AG04449 (cell line): ENCODE measurements around the gene ZNF536.
"Not testable (repeated sequence)": the region's sequence is repeated elsewhere in the genome, so short reads cannot be mapped to it uniquely, and the experiment has no call there.

ENCODE experiments used
- CTCF ChIA-PET: fragments of 350-600 bp; formaldehyde crosslinking; extraction: SDS; loops from one replicate; lab custom pipeline; 2021; ENCODE audit warnings: antibody characterized with exemption; lab: Yijun Ruan, JAX
- POLR2A ChIA-PET: fragments of 400-600, 350-600 bp; formaldehyde crosslinking; extraction: SDS; loops from one replicate; lab custom pipeline; 2020; ENCODE audit warnings: antibody characterized with exemption, inconsistent platforms; lab: Yijun Ruan, JAX
- DNase-seq: peaks from one replicate; pipeline ENCODE4 v3.0.0-alpha.2; 2010; ENCODE audit warnings: low read depth, low spot score
- H3K4me3 ChIP-seq: 2 replicates; pipeline ENCODE4 v1.5.1; 2011; ENCODE audit warnings: low read depth, mild to moderate bottlenecking, control low read depth, low read length
- TF ChIP-seq, protein P1 (sequence below): IDR thresholded peaks from one replicate; pipeline ENCODE4 v1.5.1; 2011; ENCODE audit warnings: mild to moderate bottlenecking, moderate library complexity, low read length, control low read depth, inconsistent platforms; ENCODE audit not compliant: insufficient read depth; ENCODE audit errors: missing control alignments

ZNF536 gene

DNA sequence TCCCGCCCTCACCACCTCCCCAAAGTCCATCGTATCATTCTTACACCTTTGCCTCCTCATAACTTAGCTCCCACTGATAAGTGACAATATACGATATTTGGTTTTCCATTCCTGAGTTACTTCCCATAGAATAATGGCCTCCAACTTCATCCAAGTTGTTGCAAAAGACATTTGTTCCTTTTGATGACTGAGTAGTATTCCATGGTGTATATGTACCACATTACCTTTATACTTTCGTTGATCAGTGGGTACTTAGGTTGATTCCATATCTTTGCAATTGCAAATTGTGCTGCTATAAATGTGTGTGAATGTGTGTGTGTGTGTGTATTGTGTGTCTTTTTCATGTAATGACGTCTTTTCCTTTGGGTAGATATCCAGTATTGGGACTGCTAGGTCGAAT, 109.6 kb downstream of the ZNF536 start:
- no peak for DNase-seq
- POLR2A ChIA-PET = no interaction called here
- TF ChIP-seq, protein P1, sequence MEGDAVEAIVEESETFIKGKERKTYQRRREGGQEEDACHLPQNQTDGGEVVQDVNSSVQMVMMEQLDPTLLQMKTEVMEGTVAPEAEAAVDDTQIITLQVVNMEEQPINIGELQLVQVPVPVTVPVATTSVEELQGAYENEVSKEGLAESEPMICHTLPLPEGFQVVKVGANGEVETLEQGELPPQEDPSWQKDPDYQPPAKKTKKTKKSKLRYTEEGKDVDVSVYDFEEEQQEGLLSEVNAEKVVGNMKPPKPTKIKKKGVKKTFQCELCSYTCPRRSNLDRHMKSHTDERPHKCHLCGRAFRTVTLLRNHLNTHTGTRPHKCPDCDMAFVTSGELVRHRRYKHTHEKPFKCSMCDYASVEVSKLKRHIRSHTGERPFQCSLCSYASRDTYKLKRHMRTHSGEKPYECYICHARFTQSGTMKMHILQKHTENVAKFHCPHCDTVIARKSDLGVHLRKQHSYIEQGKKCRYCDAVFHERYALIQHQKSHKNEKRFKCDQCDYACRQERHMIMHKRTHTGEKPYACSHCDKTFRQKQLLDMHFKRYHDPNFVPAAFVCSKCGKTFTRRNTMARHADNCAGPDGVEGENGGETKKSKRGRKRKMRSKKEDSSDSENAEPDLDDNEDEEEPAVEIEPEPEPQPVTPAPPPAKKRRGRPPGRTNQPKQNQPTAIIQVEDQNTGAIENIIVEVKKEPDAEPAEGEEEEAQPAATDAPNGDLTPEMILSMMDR = no peak
- CTCF ChIA-PET = no interaction called here
- no peak overlapping the region for H3K4me3 ChIP-seq

- ChIA-PET CTCF (no interaction called here), POLR2A (no interaction called here)
- no peak for DNase-seq
- TF ChIP-seq, protein P1 = no peak
- no peak overlapping the region for H3K4me3 ChIP-seq
These were observed 110.8 kb downstream of the ZNF536 start for GRCh38 chr19:30482956-30483355.

GRCh38 chr19:30486250-30486649, 114.1 kb downstream of the ZNF536 start:
- CTCF ChIA-PET, H3K4me3 ChIP-seq, POLR2A ChIA-PET, DNase-seq: not testable (repeated sequence)

DNA sequence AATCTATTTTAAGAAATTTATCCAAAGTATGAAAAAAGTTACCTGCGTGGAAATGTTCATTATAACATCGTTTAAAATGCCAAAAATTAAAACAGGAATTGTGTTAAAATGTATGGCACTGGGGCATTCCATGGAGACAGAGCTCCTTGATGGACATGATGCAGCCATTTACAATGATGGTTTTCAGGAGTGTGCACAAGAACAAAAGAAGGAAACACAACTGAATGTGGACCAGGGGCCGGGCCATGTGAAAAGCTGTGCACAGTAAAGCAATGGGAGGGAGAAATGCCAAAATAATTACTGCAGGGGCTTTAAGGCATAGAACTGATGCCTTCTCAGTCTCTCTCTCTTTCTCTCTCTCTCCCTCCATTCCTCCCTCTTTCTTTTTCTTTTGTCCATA, 115.0 kb downstream of the ZNF536 start:
- ChIA-PET POLR2A (no interaction called here), CTCF (no interaction called here)
- no peak for DNase-seq
- no peak overlapping the region for H3K4me3 ChIP-seq
- TF ChIP-seq, protein P1 = no peak

DNA sequence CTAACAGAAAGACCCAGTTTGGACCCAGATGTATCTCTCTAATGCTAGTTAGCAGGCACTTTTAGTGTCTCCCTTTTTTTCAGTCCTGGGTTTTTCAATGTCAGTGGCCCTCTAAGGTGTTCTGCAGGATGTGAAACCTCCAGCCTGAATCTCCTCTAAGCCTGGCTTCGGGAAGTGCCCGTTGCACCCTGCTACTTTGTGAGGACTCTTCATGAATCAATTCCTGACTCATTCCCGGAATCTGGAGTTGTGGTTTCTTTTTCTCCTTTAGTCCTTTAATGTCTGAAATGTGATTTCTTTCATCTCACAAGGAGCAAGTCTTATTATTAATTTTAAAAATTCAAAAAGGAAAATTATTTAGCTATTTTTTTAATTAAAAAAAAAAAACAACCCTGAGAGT, 116.0 kb downstream of the ZNF536 start:
- ChIA-PET POLR2A (no interaction called here), CTCF (no interaction called here)
- no peak for DNase-seq
- H3K4me3 ChIP-seq = no peak overlapping the region
- TF ChIP-seq, protein P1 = no peak

DNA sequence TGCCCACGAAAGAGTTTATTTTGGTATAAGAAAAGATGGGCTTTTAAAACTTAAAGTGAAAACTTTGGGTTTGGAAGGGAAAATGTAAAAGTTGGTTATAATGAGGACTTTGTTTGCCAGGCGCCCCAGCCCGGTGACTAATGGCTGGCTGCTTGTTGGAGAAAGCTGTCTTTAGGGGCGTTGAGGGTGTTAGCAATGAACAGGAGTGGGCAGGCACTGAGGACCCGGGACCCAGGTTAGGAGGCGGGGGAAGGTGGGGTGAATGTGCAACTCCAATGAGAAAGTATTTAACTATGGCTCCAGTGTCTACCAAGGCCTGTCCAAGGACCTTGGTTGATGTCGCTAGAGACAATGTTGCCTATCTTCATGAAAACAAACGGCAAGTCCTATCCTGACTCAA, 118.6 kb downstream of the ZNF536 start:
- no peak for DNase-seq
- no peak overlapping the region for H3K4me3 ChIP-seq
- ChIA-PET CTCF (no interaction called here), POLR2A (no interaction called here)
- TF ChIP-seq, protein P1 = no peak

- ChIA-PET POLR2A (no interaction called here), CTCF (no interaction called here)
- DNase-seq = no peak
- H3K4me3 ChIP-seq = no peak overlapping the region
- TF ChIP-seq, protein P1 = no peak
These were observed 120.5 kb downstream of the ZNF536 start for GRCh38 chr19:30492586-30493270.
